GM18867 (cell line): ENCODE data around the gene MYORG.

ENCODE experiments used
- ATAC-seq: cut with Tn5 transposase; IDR thresholded peaks from one replicate; pipeline ENCODE4 v1.9.1; 2021; ENCODE audit warnings: mild to moderate bottlenecking, moderate library complexity; ENCODE audit not compliant: unreplicated experiment

MYORG gene

DNA sequence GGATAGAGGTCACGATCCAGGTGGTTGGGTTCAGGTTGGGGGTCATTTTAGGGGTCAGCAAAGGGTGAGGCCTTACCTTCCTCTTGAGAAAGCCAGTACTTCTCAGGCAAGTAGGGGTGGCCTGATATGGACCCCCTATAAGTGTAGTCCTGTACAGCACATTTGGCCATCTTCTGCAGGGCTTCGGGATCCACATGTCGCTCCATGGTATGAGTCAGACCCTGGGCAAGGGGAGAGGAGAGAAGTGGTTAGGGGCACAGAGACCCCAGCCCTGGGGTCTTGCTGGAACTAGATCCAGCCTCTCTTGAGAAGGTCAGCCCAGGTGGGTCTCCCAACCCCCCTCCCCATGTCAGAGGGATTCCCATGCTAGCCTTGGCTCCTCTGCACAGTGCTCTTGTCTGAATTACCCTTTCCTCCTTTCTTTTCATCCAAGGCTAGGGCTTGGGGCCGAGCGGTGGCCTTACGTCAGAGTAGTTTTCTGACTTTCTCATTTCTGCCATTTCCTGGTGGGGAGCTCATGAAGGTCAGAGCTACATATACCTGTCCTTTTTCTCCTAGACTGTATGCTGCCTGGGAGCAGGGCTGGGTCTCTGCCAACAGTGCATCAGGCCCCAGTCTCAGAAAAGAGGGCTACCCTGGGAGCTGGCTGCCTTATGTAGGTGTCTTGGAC is 9.0 kb upstream of the MYORG start:
- no peak for ATAC-seq

DNA sequence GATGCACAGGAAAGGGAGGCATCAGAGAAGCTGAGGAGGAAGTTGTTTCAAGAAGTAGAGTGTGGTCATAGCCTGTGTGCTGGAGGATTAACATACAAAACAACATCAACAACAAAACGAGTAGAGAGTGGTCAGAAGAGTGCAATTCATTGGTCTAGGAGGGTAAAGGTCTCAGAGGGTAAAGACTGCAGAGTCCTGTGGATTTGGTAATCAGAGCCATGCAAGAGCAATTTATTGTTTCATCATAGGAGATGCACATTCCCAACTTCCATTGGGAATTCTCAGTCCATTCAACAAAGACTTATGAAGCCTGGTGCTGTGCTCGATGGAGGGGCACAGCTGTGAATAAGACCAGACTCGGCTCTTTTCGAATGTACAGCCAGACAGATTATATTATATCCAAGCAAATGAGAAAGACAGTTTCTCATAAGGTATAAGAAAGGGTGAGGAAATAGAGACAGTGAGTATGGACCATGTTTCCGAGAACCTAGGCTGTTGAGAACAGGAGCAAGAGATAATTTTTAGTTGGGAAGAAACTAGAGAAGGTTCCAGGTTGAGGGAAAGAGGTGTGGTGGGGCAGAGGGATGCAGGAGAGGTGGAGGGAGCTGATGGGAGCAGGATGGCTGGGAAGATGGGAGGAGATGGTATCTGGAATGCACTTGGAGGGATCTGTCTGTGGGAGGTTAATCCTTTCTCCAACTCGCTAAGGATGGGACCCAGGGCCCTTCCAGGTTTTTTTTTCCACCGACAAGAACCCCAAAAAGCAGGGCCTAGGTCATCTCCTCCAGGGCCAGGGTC is 7.9 kb upstream of the MYORG start:
- ATAC-seq: no peak

- no peak for ATAC-seq
Measured at GRCh38 chr9:34383904-34384303, 7.2 kb upstream of the MYORG start.

DNA sequence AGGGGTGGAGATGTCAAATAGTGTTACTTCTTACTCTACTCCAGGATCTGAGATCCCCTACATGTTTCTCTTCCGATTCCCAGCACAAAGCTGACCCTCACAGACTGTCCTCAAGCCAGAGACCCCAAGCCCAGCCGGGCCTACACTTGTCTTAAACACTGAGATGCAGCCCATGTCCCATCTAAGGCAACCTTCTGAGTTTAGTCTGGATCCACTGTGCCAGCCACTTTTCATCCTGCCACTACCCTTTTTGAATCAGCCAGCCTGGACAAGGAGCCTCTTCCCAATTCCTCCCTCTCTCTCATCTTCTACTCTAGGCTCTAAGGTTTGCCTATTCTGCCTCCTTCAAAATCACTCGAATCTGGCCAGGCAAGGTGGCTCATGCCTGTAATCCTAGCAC is 6.2 kb upstream of the MYORG start:
- no peak for ATAC-seq

DNA sequence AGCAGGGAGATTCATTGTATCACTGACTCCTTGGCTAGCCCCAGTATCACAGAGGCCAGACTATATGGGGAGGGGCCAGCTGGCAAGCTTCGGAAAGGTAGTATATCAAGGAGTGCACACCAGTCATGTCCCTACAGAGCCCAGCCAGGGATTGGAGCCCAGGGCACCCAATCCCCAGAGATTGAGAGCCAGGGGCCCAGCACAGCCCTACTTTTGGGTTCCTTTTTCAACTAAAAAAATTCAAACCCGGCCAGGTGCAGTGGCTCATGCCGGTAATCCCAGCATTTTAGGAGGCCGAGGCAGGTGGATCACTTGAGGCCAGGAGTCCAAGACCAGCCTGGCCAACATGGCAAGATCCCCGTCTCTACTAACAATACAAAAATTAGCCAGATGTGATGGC is 5.4 kb upstream of the MYORG start:
- ATAC-seq: no peak

DNA sequence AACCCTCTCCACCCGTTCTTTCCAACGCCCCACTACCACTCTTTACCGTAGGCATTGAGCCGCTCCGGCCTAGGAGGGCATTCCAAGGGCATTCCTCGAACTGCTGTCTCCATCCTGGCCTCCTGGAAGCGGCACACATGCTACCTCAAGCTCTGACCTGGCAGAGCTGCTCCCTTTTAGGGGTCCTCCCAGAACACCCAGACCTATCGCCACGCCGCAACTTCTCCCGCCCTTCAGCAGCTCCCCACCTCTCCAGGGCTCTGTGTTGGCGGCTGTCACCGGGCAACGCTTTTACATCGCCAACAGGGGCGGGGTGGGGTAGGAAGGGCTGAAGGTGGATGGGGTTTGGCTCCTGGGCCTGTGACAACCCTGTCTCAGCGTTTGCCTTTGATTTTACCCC is 4.6 kb upstream of the MYORG start:
- ATAC-seq: no peak

GRCh38 chr9:34380511-34381315 is 4.0 kb upstream of the MYORG start:
- peak; percentile 31 for ATAC-seq

GRCh38 chr9:34380034-34380510 is 3.4 kb upstream of the MYORG start:
- no peak for ATAC-seq

DNA sequence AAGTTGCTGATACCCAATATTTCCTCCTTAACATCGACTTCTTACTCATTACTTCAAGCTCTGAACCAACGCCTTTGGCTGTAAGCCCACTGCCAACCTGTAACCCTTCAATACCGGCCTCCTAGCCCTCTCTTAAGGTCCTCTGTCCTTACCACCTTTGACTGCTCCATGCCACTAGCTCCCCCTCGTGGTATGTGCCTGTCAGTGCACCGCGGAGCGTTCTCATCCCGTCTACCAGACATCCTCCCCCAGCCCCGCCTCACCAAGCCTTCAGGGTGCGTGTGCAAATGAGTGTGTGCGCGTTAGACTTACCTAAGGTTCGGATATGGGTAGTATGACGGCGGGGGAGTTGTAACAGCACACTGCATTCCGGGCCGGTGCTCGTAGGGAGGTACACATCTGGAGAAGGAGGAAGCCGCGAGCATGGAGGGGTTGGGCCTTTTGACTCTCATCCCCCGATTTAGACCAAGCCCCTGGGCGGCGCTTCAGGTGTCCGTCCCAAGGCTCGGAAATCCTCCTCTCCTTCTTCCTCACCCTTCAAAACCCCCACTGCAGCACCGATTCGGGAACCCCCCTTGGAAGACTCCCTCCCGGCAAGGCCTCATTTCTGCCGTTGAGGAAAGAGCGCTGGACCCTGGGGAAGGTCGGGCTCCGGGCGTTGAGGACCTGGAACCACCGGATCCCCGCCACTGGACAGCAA is 2.8 kb upstream of the MYORG start:
- no peak for ATAC-seq

GRCh38 chr9:34378376-34379060 is 1.8 kb upstream of the MYORG start:
- no peak for ATAC-seq

GRCh38 chr9:34377404-34377746 is 677 bp upstream of the MYORG start:
- no peak for ATAC-seq

DNA sequence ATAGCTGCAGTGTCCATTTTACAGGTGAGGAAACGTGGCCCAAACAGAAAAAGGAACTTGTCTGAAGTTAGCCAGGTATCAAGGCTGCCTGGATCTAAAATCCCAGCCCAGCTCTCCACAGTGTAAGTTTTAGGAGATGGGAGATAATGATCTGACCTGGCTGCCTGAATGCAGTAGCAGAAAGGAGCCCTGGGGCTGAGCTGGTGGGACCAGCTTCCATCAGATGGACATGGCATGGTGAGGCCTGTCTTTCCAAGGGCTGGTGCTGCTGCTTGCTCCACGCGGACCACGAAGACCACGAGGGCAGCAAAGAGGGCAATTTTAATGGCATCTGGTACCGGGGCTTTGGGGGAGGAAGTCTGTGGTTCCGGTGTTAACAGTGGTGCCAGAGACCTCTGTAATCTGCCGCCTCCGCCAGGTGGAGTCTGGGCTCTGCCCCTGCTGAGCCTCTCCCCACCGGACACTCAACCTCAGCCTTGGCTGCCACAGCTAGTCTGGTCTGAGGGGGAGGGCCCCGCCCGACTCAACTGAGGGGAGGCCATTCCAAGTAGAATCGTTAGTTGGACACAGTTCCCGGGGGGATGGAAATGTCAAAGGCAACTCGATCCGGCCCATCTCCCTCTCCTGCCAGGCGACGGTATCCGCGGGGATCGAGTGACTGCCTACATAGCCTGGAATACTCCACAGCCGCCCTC is 650 bp downstream of the MYORG start:
- ATAC-seq: no peak

DNA sequence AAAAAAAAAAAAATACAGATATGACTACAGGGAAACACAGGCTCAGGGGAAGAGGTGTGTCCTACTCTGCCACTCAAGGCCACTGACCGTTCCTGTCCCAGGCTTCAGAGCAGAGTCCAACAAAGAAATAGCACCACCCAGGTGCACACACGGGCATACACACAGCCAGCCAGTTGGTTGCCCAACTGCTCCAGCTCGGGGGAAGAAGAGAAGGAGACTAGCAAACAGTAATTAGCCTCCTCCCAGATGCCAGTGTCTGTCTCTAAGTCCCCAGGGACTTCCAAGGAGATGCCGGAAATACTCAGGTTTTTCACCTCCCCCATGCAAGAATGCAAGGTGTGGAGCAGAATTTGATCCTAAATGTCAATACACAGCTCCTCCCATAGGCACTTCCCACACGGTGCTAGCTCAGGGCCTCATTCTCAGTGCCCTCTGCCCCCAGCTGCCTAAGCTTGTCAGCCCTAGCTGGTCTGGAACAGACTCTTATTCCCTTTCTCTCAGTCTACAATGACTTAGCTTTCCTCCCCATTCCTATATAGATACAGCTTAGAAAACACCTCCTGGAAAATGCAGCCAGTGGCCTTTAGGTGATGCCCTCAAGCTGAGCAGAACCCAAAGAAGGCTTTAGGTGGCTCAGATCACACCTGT is 1.7 kb downstream of the MYORG start:
- ATAC-seq: no peak

GRCh38 chr9:34374339-34374738 is 2.4 kb downstream of the MYORG start:
- no peak for ATAC-seq

DNA sequence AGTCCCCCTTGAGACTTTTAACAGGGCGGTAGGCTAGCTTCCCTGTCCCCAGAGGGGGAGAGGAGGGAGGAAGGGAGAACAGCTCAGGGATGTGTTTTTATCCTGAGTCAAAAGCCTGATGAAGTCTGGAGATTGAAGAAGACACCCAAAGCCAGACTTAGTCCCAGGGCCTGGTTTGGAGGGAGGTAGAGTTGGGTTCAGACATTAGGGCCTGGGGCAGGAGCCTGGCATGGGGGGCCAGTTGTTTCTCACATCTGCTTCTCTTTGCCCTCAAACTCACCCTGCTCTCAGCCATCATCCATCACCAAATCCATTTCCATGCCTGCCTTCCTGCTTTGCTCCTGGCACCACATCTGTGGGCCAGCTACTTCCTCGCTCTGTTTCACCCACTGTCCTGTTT is 2.9 kb downstream of the MYORG start:
- ATAC-seq: no peak

- no peak for ATAC-seq
Measured at GRCh38 chr9:34372467-34373011, 4.2 kb downstream of the MYORG start.

DNA sequence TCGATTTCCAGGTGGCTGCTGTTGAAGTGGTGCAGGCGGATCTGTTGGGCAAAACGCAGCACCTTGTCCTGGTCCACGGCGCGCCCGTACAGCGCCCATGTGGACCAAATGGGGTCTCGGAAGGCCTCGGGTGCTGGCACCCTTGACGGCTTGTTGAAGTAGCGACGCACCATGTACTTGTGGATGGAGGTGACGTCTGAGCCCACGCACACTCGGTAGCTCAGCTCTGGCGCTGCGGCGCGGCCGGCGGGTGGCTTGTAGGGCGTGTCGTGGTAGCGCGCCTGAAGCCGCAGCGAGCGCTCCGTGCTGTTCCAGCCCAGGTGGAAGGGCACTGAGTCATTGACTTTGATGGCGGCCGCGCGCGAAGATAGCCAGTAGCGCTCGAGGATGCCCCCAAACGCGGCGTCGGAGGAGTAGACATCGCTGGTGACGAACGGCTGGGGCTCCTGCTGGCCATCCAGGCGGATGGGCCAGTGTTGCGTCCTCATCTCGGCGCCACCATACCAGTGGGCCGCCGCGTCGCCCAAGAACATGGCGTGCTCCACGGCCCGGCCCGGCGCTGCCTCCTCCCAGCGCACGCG is 4.7 kb downstream of the MYORG start:
- ATAC-seq: no peak

DNA sequence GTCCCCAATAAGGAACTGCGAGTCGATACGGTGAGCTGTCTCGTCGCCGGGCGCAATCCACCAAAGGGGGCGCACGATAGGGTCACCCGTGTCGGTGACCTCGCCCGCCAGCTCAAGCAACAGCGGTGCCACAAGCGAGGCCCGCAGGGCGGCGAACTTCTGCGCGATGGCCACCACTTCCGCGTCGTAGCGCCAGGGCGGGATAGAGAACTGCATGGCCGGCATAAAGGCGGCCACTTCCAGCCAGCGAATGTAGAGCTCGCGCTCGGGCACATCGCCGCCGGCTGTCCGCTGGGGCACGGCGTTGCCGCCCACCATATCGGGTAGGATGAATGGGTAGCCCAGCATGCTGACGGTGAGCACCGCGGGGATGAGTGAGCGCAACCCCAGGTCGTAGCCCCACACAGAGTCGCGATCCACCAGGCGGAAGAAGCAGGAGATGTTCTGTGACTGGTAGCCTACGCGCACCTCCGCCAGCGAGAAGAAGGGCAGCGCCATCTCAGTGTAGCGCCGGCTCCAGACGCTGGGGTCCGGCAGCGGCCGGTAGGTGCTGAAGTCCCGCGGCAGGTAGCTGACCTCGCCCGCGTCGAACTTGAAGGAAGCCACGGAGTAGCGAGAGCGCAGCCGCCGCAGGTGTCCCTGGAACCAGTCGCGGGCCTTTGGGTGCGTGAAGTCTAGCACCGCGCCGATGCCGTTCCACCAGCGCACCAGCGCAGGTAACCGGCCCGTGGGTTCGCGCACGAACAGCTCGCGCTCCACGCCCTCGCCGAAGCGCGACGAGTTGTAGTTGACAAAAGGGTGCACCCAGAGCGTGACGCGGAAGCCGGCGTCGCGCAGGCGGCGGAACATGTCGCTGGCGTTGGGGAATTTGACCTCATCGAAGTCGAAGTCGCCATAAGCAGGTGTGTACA is 5.5 kb downstream of the MYORG start:
- ATAC-seq: no peak
